Liver (tissue), 3 donors: ENCODE results near the gene RASA4B.
"Not testable (repeated sequence)": the region's sequence is repeated elsewhere in the genome, so short reads cannot be mapped to it uniquely, and the experiment has no call there.

Source experiments
- CTCF ChIP-seq: fragments of 150-350 bp; IDR thresholded peaks from 2 replicates; pipeline ENCODE4 v1.5.1; 2017; ENCODE audit warnings: improper control_type of control experiment, low read depth, low read length; ENCODE audit not compliant: missing input control
- EGR1 ChIP-seq, 2 donors: IDR thresholded peaks; 2 replicates each; pipeline ENCODE4 v1.6.1; 2016 to 2018; ENCODE audit warnings: antibody characterized with exemption in 2 of 2, low read depth in 2 of 2
- GABPA ChIP-seq, 2 donors: IDR thresholded peaks in 1 of 2; conservative IDR thresholded peaks in 1 of 2; 2 replicates each; pipeline ENCODE4 v1.6.1; 2016; ENCODE audit warnings: antibody characterized with exemption in 2 of 2, mild to moderate bottlenecking in 1 of 2, moderate library complexity in 1 of 2
- HNF4G ChIP-seq: IDR thresholded peaks from 2 replicates; pipeline ENCODE4 v1.6.1; 2016; ENCODE audit warnings: antibody characterized with exemption
- JUND ChIP-seq, 2 donors: IDR thresholded peaks; 2 replicates each; pipeline ENCODE4 v1.6.1; 2016; ENCODE audit warnings: antibody characterized with exemption in 2 of 2
- MAX ChIP-seq: IDR thresholded peaks from 2 replicates; pipeline ENCODE4 v1.6.1; 2016; ENCODE audit warnings: antibody characterized with exemption
- RAD21 ChIP-seq, 2 donors: IDR thresholded peaks; 2 replicates each; pipeline ENCODE4 v1.6.1; 2016; ENCODE audit warnings: antibody characterized with exemption in 2 of 2, mild to moderate bottlenecking in 2 of 2
- REST ChIP-seq: IDR thresholded peaks from 2 replicates; pipeline ENCODE4 v1.6.1; 2016; ENCODE audit warnings: antibody characterized with exemption, mild to moderate bottlenecking
- SP1 ChIP-seq: IDR thresholded peaks from 2 replicates; pipeline ENCODE4 v1.6.1; 2018; ENCODE audit warnings: antibody characterized with exemption, mild to moderate bottlenecking
- TAF1 ChIP-seq: conservative IDR thresholded peaks from 2 replicates; pipeline ENCODE4 v1.6.1; 2016; ENCODE audit warnings: antibody characterized with exemption, mild to moderate bottlenecking
- YY1 ChIP-seq: IDR thresholded peaks from 2 replicates; pipeline ENCODE4 v1.6.1; 2016; ENCODE audit warnings: antibody characterized with exemption, mild to moderate bottlenecking
- TF ChIP-seq, protein P1 (sequence below): IDR thresholded peaks from 2 replicates; pipeline ENCODE4 v1.6.1; 2016; ENCODE audit warnings: antibody characterized with exemption
- donor health status: healthy.
- donor health status: healthy.

- not testable (repeated sequence) for TF ChIP-seq CTCF; TAF1; MAX; HNF4G; JUND (IDR thresholded peaks at IDR 0.05); YY1; EGR1 (IDR thresholded peaks at IDR 0.05; ENCODE audit: low read depth in 2 of 2); RAD21 (IDR thresholded peaks at IDR 0.05); GABPA (IDR thresholded peaks at IDR 0.05 in 1 of 2, conservative IDR thresholded peaks at IDR 0.05 in 1 of 2); REST; SP1
- TF ChIP-seq, protein P1, sequence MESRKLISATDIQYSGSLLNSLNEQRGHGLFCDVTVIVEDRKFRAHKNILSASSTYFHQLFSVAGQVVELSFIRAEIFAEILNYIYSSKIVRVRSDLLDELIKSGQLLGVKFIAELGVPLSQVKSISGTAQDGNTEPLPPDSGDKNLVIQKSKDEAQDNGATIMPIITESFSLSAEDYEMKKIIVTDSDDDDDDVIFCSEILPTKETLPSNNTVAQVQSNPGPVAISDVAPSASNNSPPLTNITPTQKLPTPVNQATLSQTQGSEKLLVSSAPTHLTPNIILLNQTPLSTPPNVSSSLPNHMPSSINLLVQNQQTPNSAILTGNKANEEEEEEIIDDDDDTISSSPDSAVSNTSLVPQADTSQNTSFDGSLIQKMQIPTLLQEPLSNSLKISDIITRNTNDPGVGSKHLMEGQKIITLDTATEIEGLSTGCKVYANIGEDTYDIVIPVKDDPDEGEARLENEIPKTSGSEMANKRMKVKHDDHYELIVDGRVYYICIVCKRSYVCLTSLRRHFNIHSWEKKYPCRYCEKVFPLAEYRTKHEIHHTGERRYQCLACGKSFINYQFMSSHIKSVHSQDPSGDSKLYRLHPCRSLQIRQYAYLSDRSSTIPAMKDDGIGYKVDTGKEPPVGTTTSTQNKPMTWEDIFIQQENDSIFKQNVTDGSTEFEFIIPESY, result not testable (repeated sequence)
Measured at GRCh38 chr7:102511860-102512522, 5.6 kb downstream of the RASA4B start.
